ENCODE measurements around the gene CYB561A3. TPM values are rescaled to one million over a fixed set of nuclear protein-coding genes. Genes with fewer than 3 reads are reported as not detected.

Gene CYB561A3
- total and polyA plus RNA-seq, 2 of the 13 experiments (the other 11 are each of a cell fraction or from before 2014, with no cell fraction given) = 11.4 to 14.9 TPM

- TF ChIP-seq KDM6A (CRISPR knock-in tag; IDR thresholded peaks at IDR 0.05; ENCODE audit: low read depth) = no peak
- TF ChIP-seq ZNF549 (CRISPR knock-in tag; IDR thresholded peaks at IDR 0.05) = no peak
- no peak for TF ChIP-seq NCOA5 (CRISPR knock-in tag; IDR thresholded peaks at IDR 0.05)
- TF ChIP-seq, protein P1, sequence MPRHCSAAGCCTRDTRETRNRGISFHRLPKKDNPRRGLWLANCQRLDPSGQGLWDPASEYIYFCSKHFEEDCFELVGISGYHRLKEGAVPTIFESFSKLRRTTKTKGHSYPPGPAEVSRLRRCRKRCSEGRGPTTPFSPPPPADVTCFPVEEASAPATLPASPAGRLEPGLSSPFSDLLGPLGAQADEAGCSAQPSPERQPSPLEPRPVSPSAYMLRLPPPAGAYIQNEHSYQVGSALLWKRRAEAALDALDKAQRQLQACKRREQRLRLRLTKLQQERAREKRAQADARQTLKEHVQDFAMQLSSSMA (CRISPR knock-in tag; IDR thresholded peaks at IDR 0.05) = peak; percentile 73; the same call in 1 of the 2 replicates
- TF ChIP-seq ZNF101 (CRISPR knock-in tag; IDR thresholded peaks at IDR 0.05; ENCODE audit: borderline replicate concordance, low read depth) = no peak
- no peak for TF ChIP-seq ZKSCAN1 (IDR thresholded peaks at IDR 0.05; ENCODE audit: low read length)
- TF ChIP-seq PAWR (CRISPR knock-in tag; IDR thresholded peaks at IDR 0.05; ENCODE audit: borderline replicate concordance) = no peak
- peak; percentile 44 for TF ChIP-seq JARID2 (CRISPR knock-in tag; IDR thresholded peaks at IDR 0.05; ENCODE audit: insufficient replicate concordance)
- TF ChIP-seq SRY (CRISPR knock-in tag; IDR thresholded peaks at IDR 0.05) = peak; percentile 71; the same call in 1 of the 2 replicates
- TF ChIP-seq ATF7 (IDR thresholded peaks at IDR 0.05) = no peak
- no peak for TF ChIP-seq ATF7 (CRISPR knock-in tag; IDR thresholded peaks at IDR 0.05)
- TF ChIP-seq HNF4A (CRISPR knock-in tag; IDR thresholded peaks at IDR 0.05) = peak; percentile 3; the same call in 1 of the 2 replicates
- no peak for TF ChIP-seq SNRNP70 (IDR thresholded peaks at IDR 0.05; ENCODE audit: low read depth, low read length)
- TF ChIP-seq, protein P2, sequence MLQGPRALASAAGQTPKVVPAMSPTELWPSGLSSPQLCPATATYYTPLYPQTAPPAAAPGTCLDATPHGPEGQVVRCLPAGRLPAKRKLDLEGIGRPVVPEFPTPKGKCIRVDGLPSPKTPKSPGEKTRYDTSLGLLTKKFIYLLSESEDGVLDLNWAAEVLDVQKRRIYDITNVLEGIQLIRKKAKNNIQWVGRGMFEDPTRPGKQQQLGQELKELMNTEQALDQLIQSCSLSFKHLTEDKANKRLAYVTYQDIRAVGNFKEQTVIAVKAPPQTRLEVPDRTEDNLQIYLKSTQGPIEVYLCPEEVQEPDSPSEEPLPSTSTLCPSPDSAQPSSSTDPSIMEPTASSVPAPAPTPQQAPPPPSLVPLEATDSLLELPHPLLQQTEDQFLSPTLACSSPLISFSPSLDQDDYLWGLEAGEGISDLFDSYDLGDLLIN (CRISPR knock-in tag; IDR thresholded peaks at IDR 0.05; ENCODE audit: borderline replicate concordance) = peak; percentile 11; the same call in 1 of the 2 replicates
- TF ChIP-seq ZNF574 (CRISPR knock-in tag; IDR thresholded peaks at IDR 0.05) = peak; percentile 100
- TF ChIP-seq ZNF7 (CRISPR knock-in tag; IDR thresholded peaks at IDR 0.05) = no peak
- no peak for TF ChIP-seq NR0B2 (CRISPR knock-in tag; IDR thresholded peaks at IDR 0.05)
- TF ChIP-seq IKZF5 (CRISPR knock-in tag; IDR thresholded peaks at IDR 0.05) = peak; percentile 93
- TF ChIP-seq ZNF205 (CRISPR knock-in tag; IDR thresholded peaks at IDR 0.05) = no peak; the same call in 1 of the 2 replicates
- TF ChIP-seq WIZ (CRISPR knock-in tag; IDR thresholded peaks at IDR 0.05) = no peak
- peak; percentile 61; the same call in 1 of the 2 replicates for TF ChIP-seq ETV6 (CRISPR knock-in tag; conservative IDR thresholded peaks at IDR 0.05)
- TF ChIP-seq NFRKB (IDR thresholded peaks at IDR 0.05) = no peak
These were observed 28.7 kb downstream of the CYB561A3 start, which contains the start of the genes DDB1 and TKFC (continued) for GRCh38 chr11:61332797-61333549.

All from HepG2 (cell line).